HCT116 (cell line): ENCODE data around the gene HK2. TPM values are rescaled to one million over a fixed set of nuclear protein-coding genes. Genes with fewer than 3 reads are reported as not detected.

Experiments
- ATAC-seq: fragments of 200-7000 bp; cut with Tn5 transposase; 2 replicates; pipeline ENCODE4 v1.9.1; 2020; ENCODE audit warnings: mild to moderate bottlenecking, moderate library complexity
- BruUV-seq: library from RNA; stranded (reverse); fragments of 400-500 nt; replicated peaks from 2 replicates; lab custom pipeline; 2021; lab: Mats Ljungman, UMichigan
- CTCF ChIA-PET: fragments of 300-600 bp; sonication (Branson Sonifier 250); formaldehyde crosslinking; loops from one replicate; lab custom pipeline; 2021; ENCODE audit warnings: antibody characterized with exemption; lab: Charles Lee
- POLR2A ChIA-PET: fragments of 300-600, 350-600 bp; sonication (Branson Sonifier 250); formaldehyde crosslinking; loops from one replicate; lab custom pipeline; 2021; ENCODE audit warnings: antibody characterized with exemption; lab: Charles Lee
- RAD21 ChIA-PET, 2 experiments: fragments of 300-600 bp; sonication (Branson Sonifier 250); formaldehyde crosslinking; loops; one replicate each; lab custom pipeline; 2023; ENCODE audit warnings: low total read pairs in 2 of 2; ENCODE audit not compliant: uncharacterized antibody in 2 of 2, unreplicated experiment in 2 of 2, low non-redundant PET in 1 of 2; lab: Charles Lee
- DNase-seq: peaks from one replicate; pipeline ENCODE4 v3.0.0-alpha.2; 2010; ENCODE audit warnings: low read depth, low spot score
- H2AFZ ChIP-seq: fragments of 200-600 bp; shearing (Covaris generic), sonication (generic); 2 replicates; pipeline ENCODE4 v1.6.1; 2017; ENCODE audit warnings: low read depth, mixed run types, mixed read lengths, antibody characterized with exemption, low read length; ENCODE audit not compliant: poor library complexity, severe bottlenecking
- H3K27ac ChIP-seq: 2 replicates; pipeline ENCODE4 v1.5.1; 2012; ENCODE audit warnings: low read depth, low read length
- H3K27me3 ChIP-seq: fragments of 200-600 bp; sonication (generic); 2 replicates; pipeline ENCODE4 v1.6.1; 2016; ENCODE audit warnings: mixed run types, low read length, mixed read lengths; ENCODE audit not compliant: insufficient read depth
- H3K36me3 ChIP-seq, 2 experiments: fragments of 200-500 bp in 1 of 2; fragments of 200-600 bp in 1 of 2; sonication (Bioruptor generic) in 1 of 2; sonication (generic) in 1 of 2; 2 replicates each; pipeline versions ENCODE4 v1.5.1 to v1.6.1; 2014 to 2016; ENCODE audit warnings: low read length in 2 of 2, inconsistent platforms in 1 of 2, mixed read lengths in 1 of 2, mixed run types in 1 of 2; ENCODE audit not compliant: insufficient read depth in 2 of 2, control insufficient read depth in 1 of 2
- H3K4me1 ChIP-seq, 2 experiments: fragments of 200-600 bp in 1 of 2; sonication (generic) in 1 of 2; 2 replicates each; pipeline versions ENCODE4 v1.5.1 to v1.6.1; 2012 to 2017; ENCODE audit warnings: low read length in 2 of 2, inconsistent platforms in 1 of 2, mild to moderate bottlenecking in 1 of 2, mixed read lengths in 1 of 2, mixed run types in 1 of 2, moderate library complexity in 1 of 2; ENCODE audit not compliant: insufficient read depth in 2 of 2, control insufficient read depth in 1 of 2
- H3K4me2 ChIP-seq: fragments of 200-600 bp; sonication (generic); 2 replicates; pipeline ENCODE4 v1.6.1; 2017; ENCODE audit warnings: mixed run types, low read length, mixed read lengths
- H3K4me3 ChIP-seq, 2 experiments: fragments of 200-600 bp in 1 of 2; sonication (generic) in 1 of 2; replicated peaks in 1 of 2; 2 replicates each; pipeline ENCODE4 v1.5.1; 2011 to 2016; ENCODE audit warnings: low read length in 2 of 2, control low read depth in 1 of 2, low read depth in 1 of 2, mild to moderate bottlenecking in 1 of 2, mixed read lengths in 1 of 2, mixed run types in 1 of 2
- H3K79me2 ChIP-seq: fragments of 200-600 bp; sonication (generic); 2 replicates; pipeline ENCODE4 v1.6.1; 2017; ENCODE audit warnings: mild to moderate bottlenecking, mixed run types, low read length, moderate library complexity, mixed read lengths; ENCODE audit not compliant: insufficient read depth
- H3K9ac ChIP-seq: fragments of 200-600 bp; sonication (generic); 2 replicates; pipeline ENCODE4 v1.6.1; 2016; ENCODE audit warnings: low read length, mixed read lengths
- H3K9me2 ChIP-seq: fragments of 200-600 bp; sonication (generic), shearing (Covaris generic); 2 replicates; pipeline ENCODE4 v1.6.1; 2017; ENCODE audit warnings: mixed run types, mild to moderate bottlenecking, moderate library complexity; ENCODE audit not compliant: insufficient read depth
- H3K9me3 ChIP-seq, 2 experiments: fragments of 200-500 bp in 1 of 2; fragments of 200-600 bp in 1 of 2; sonication (Bioruptor generic) in 1 of 2; sonication (generic) in 1 of 2; 2 replicates each; pipeline ENCODE4 v1.6.1; 2014 to 2017; ENCODE audit warnings: low read length in 2 of 2, mixed read lengths in 2 of 2, inconsistent platforms in 1 of 2, low read depth in 1 of 2, mild to moderate bottlenecking in 1 of 2, mixed run types in 1 of 2, moderate library complexity in 1 of 2; ENCODE audit not compliant: control insufficient read depth in 1 of 2, insufficient read depth in 1 of 2
- H4K20me1 ChIP-seq: fragments of 200-600 bp; sonication (generic), shearing (Covaris generic); 2 replicates; pipeline ENCODE4 v1.6.1; 2017; ENCODE audit warnings: mixed run types, mild to moderate bottlenecking, moderate library complexity; ENCODE audit not compliant: insufficient read depth
- ATF3 ChIP-seq: IDR thresholded peaks from 2 replicates; pipeline ENCODE4 v1.6.1; 2012
- EGR1 ChIP-seq: IDR thresholded peaks from 2 replicates; pipeline ENCODE4 v1.6.1; 2012; ENCODE audit warnings: low read depth
- ELF1 ChIP-seq: IDR thresholded peaks from 2 replicates; pipeline ENCODE4 v1.6.1; 2012; ENCODE audit warnings: low read depth, borderline replicate concordance
- EZH2 ChIP-seq: fragments of 200-600 bp; sonication (generic); IDR thresholded peaks from 2 replicates; pipeline ENCODE4 v1.6.1; 2017; ENCODE audit warnings: antibody characterized with exemption, mixed run types
- FOSL1 ChIP-seq: IDR thresholded peaks from 2 replicates; pipeline ENCODE4 v1.6.1; 2012; ENCODE audit warnings: low read depth
- JUND ChIP-seq: IDR thresholded peaks from 2 replicates; pipeline ENCODE4 v1.6.1; 2012
- RAD21 ChIP-seq: IDR thresholded peaks from 2 replicates; pipeline ENCODE4 v1.6.1; 2012; ENCODE audit warnings: low read depth, mild to moderate bottlenecking
- SIN3A ChIP-seq: IDR thresholded peaks from 2 replicates; pipeline ENCODE4 v1.6.1; 2012; ENCODE audit warnings: low read depth
- SP1 ChIP-seq: IDR thresholded peaks from 2 replicates; pipeline ENCODE4 v1.6.1; 2012; ENCODE audit warnings: low read depth
- SRF ChIP-seq: IDR thresholded peaks from 2 replicates; pipeline ENCODE4 v1.6.1; 2012; ENCODE audit warnings: low read depth
- TCF7L2 ChIP-seq: IDR thresholded peaks from 2 replicates; pipeline ENCODE4 v1.7.0; 2011; ENCODE audit warnings: borderline replicate concordance, inconsistent platforms; ENCODE audit not compliant: insufficient read depth, insufficient read length; ENCODE audit errors: extremely low read depth
- YY1 ChIP-seq: IDR thresholded peaks from 2 replicates; pipeline ENCODE4 v1.6.1; 2011; ENCODE audit warnings: low read length, low read depth, moderate library complexity, mild to moderate bottlenecking; ENCODE audit not compliant: insufficient replicate concordance; ENCODE audit errors: extremely low read depth
- ZFX ChIP-seq: fragments of 450-650 bp; IDR thresholded peaks from 2 replicates; pipeline ENCODE4 v1.6.1; 2017
- ZNF274 ChIP-seq: fragments of 200-500 bp; sonication (Bioruptor generic); IDR thresholded peaks from 2 replicates; pipeline ENCODE4 v1.6.1; 2014; ENCODE audit warnings: mild to moderate bottlenecking, low read depth, low read length, inconsistent platforms
- intact Hi-C: fragments of 100-400 bp; cut with micrococcal nuclease; formaldehyde crosslinking; loops from 2 replicates; pipeline ENCODE4 v1.10.0; 2022
- total RNA-seq: library from RNA; stranded (reverse); gene quantifications from one replicate; pipeline ENCODE4 v1.2.1, GENCODE V29; 2021; ENCODE audit not compliant: unreplicated experiment
- TF ChIP-seq, protein P1 (sequence below): IDR thresholded peaks from 2 replicates; pipeline ENCODE4 v1.6.1; 2012
- TF ChIP-seq, protein P2 (sequence below): IDR thresholded peaks from 2 replicates; pipeline ENCODE4 v1.6.1; 2012; ENCODE audit warnings: low read depth

HK2 gene
- total RNA-seq, 1 experiment from 2014 or later, result 42.5 TPM

DNA sequence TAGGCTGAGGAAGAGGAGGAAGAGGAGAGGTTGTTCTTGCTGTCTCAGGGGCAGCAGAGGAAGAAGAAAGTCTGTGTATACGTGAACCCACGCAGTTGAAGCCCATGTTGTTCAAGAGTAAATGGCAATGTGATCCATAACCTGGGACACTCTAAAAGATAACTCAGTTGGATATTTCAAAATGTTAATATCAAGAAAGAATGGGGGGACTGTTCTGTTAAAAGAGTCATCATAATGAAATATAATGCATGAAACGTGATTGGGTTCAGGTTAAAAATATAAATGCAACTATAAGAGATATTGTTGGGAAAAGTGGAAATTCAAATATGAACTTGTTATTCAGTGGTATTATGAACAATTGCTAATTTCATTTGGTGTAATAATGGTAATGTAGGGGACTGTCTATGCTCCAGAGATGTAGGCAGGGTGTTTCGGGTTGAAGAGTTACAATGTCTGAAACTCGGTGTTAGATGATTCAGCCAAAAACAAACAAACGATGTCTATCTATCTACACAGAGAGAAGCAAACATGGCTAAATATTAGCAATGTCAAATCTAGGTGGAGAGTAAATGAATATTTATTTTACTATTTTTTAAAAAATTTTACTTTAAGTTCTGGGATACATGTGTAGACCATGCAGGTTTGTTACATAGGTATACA lies 103.4 kb downstream of the HK2 start:
- CTCF ChIA-PET, result no interaction called here
- Histone ChIP-seq H3K4me3 (no peak overlapping the region), H3K4me2 (no peak overlapping the region), H3K9me3 (no peaks in the 10 kb centered on the region), H3K36me3 (no peaks in the 10 kb centered on the region), H2AFZ (no peak overlapping the region), H3K79me2 (no peaks in the 10 kb centered on the region), H3K27ac (no peak overlapping the region), H3K9ac (no peak overlapping the region), H4K20me1 (no peaks in the 10 kb centered on the region), H3K9me2 (no peaks in the 10 kb centered on the region), H3K4me1 (no peaks in the 10 kb centered on the region), H3K27me3 (0 out of 2 replicates have a peak, but pooled peaks cover 14% of the 10 kb centered on the region)
- no TSS peak for BruUV-seq
- intact Hi-C loops, result loop anchor here (10.0 kb wide), 1 partner anchor 117 kb away; no protein-coding TSS in a partner anchor
- no peak for DNase-seq
- ATAC-seq, result no peak
- POLR2A ChIA-PET, result no interaction called here
- TF ChIP-seq, protein P1, sequence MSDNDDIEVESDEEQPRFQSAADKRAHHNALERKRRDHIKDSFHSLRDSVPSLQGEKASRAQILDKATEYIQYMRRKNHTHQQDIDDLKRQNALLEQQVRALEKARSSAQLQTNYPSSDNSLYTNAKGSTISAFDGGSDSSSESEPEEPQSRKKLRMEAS, result no peak
- no peak for TF ChIP-seq ZFX
- no peak for TF ChIP-seq SIN3A
- TF ChIP-seq SRF, result no peak
- TF ChIP-seq SP1, result no peak
- no peak for TF ChIP-seq EZH2
- no peak for TF ChIP-seq ZNF274
- TF ChIP-seq YY1, result no peak
- no peak for TF ChIP-seq ATF3
- TF ChIP-seq RAD21, result no peak
- TF ChIP-seq FOSL1, result no peak
- no peak for TF ChIP-seq TCF7L2
- TF ChIP-seq EGR1, result no peak
- TF ChIP-seq, protein P2, sequence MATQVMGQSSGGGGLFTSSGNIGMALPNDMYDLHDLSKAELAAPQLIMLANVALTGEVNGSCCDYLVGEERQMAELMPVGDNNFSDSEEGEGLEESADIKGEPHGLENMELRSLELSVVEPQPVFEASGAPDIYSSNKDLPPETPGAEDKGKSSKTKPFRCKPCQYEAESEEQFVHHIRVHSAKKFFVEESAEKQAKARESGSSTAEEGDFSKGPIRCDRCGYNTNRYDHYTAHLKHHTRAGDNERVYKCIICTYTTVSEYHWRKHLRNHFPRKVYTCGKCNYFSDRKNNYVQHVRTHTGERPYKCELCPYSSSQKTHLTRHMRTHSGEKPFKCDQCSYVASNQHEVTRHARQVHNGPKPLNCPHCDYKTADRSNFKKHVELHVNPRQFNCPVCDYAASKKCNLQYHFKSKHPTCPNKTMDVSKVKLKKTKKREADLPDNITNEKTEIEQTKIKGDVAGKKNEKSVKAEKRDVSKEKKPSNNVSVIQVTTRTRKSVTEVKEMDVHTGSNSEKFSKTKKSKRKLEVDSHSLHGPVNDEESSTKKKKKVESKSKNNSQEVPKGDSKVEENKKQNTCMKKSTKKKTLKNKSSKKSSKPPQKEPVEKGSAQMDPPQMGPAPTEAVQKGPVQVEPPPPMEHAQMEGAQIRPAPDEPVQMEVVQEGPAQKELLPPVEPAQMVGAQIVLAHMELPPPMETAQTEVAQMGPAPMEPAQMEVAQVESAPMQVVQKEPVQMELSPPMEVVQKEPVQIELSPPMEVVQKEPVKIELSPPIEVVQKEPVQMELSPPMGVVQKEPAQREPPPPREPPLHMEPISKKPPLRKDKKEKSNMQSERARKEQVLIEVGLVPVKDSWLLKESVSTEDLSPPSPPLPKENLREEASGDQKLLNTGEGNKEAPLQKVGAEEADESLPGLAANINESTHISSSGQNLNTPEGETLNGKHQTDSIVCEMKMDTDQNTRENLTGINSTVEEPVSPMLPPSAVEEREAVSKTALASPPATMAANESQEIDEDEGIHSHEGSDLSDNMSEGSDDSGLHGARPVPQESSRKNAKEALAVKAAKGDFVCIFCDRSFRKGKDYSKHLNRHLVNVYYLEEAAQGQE, result no peak
- no peak for TF ChIP-seq JUND
- TF ChIP-seq ELF1, result no peak
- RAD21 ChIA-PET, result no interaction called here
